CD4-positive, alpha-beta T cell treated with Interleukin-15 for 4 hours (primary cell): Measurements from ENCODE around the gene CYP27C1.
"Not testable (repeated sequence)": the region's sequence is repeated elsewhere in the genome, so short reads cannot be mapped to it uniquely, and the experiment has no call there.

Experiments
- DNase-seq: peaks from one replicate; pipeline ENCODE4 v3.0.0-alpha.2; 2020; ENCODE audit warnings: low spot score

Gene CYP27C1

GRCh38 chr2:127224135-127224534 is 4.0 kb upstream of the CYP27C1 start:
- not testable (repeated sequence) for DNase-seq

GRCh38 chr2:127220768-127221527 is 849 bp upstream of the CYP27C1 start:
- DNase-seq = no peak

GRCh38 chr2:127219171-127220070 is 678 bp downstream of the CYP27C1 start:
- no peak for DNase-seq

- DNase-seq = no peak
Measured at GRCh38 chr2:127218812-127219170, 1.3 kb downstream of the CYP27C1 start.

GRCh38 chr2:127217470-127218325 is 2.4 kb downstream of the CYP27C1 start:
- no peak for DNase-seq

- no peak for DNase-seq
Measured at GRCh38 chr2:127216593-127216992, 3.5 kb downstream of the CYP27C1 start.

GRCh38 chr2:127216095-127216494 is 4.0 kb downstream of the CYP27C1 start:
- DNase-seq = no peak

GRCh38 chr2:127214201-127214600 is 5.9 kb downstream of the CYP27C1 start:
- not testable (repeated sequence) for DNase-seq

- no peak for DNase-seq
Measured at GRCh38 chr2:127208313-127208712, 11.8 kb downstream of the CYP27C1 start.

- no peak for DNase-seq
Measured at GRCh38 chr2:127205218-127206125, 14.6 kb downstream of the CYP27C1 start.

- no peak for DNase-seq
Measured at GRCh38 chr2:127201452-127201851, 18.6 kb downstream of the CYP27C1 start.

GRCh38 chr2:127200962-127201361 is 19.1 kb downstream of the CYP27C1 start:
- DNase-seq = no peak

GRCh38 chr2:127199223-127199622 is 20.9 kb downstream of the CYP27C1 start:
- DNase-seq = no peak

- peak; percentile 32 for DNase-seq
Measured at GRCh38 chr2:127197475-127198385, 22.4 kb downstream of the CYP27C1 start.

- peak; percentile 6 for DNase-seq
Measured at GRCh38 chr2:127196998-127197397, 23.1 kb downstream of the CYP27C1 start.

GRCh38 chr2:127196549-127196948 is 23.6 kb downstream of the CYP27C1 start:
- no peak for DNase-seq

GRCh38 chr2:127195140-127196074 is 24.7 kb downstream of the CYP27C1 start:
- no peak for DNase-seq

GRCh38 chr2:127194447-127194846 is 25.7 kb downstream of the CYP27C1 start:
- DNase-seq = no peak

GRCh38 chr2:127193967-127194280 is 26.2 kb downstream of the CYP27C1 start:
- DNase-seq = no peak
